K562 (cell line): ENCODE results near the gene GORASP2. TPM values are rescaled to one million over a fixed set of nuclear protein-coding genes. Genes with fewer than 3 reads are reported as not detected.

ENCODE experiments used
- ATAC-seq: fragments of 200-7000 bp; cut with Tn5 transposase; 3 replicates; pipeline ENCODE4 v1.9.1; 2020; ENCODE audit warnings: moderate library complexity
- BruUV-seq: library from RNA; stranded (reverse); fragments of 400-500 nt; replicated peaks from 2 replicates; lab custom pipeline; 2021; lab: Mats Ljungman, UMichigan
- CTCF ChIA-PET: fragments of 300-600 bp; formaldehyde crosslinking; extraction: SDS; loops from one replicate; lab custom pipeline; 2021; ENCODE audit warnings: low intra/inter-chr PET ratio; lab: Yijun Ruan, JAX
- POLR2A ChIA-PET: fragments of 300-600, 350-650 bp; sonication (Branson Sonifier 250); formaldehyde crosslinking; extraction: SDS; loops from one replicate; lab custom pipeline; 2021; ENCODE audit warnings: antibody characterized with exemption, inconsistent platforms; lab: Yijun Ruan, JAX
- DNase-seq, 4 experiments: peaks; one replicate each; pipeline versions ENCODE4 v3.0.0 to v3.0.0-alpha.2; 2011 to 2018; ENCODE audit warnings: low spot score in 3 of 4, mixed read lengths in 3 of 4; ENCODE audit errors: extremely low read depth in 1 of 4
- FAIRE-seq: peaks from 2 replicates; lab custom pipeline; 2011; peaks lifted over from hg19 to GRCh38; lab: Jason Lieb, UNC
- H2AFZ ChIP-seq: 2 replicates; pipeline ENCODE4 v1.6.0; 2011; ENCODE audit warnings: low read depth, low read length, control low read depth, inconsistent platforms
- H3K27ac ChIP-seq: fragments of 200-600 bp; 3 replicates; pipeline ENCODE4 v1.8.0; 2011; ENCODE audit warnings: low read depth, mild to moderate bottlenecking, control low read depth, inconsistent platforms, low read length, moderate library complexity, mixed read lengths; ENCODE audit errors: extremely low read depth
- H3K27me3 ChIP-seq, 2 experiments: fragments of 300-600 bp in 1 of 2; 2 replicates in 1 of 2; 3 replicates in 1 of 2; pipeline versions ENCODE4 v1.6.0 to v1.8.0; 2011; ENCODE audit warnings: inconsistent platforms in 2 of 2, low read length in 2 of 2, mild to moderate bottlenecking in 1 of 2, mixed read lengths in 1 of 2, moderate library complexity in 1 of 2; ENCODE audit not compliant: control insufficient read depth in 2 of 2, insufficient read depth in 2 of 2
- H3K36me3 ChIP-seq: fragments of 300-600 bp; 3 replicates; pipeline ENCODE4 v1.8.0; 2011; ENCODE audit warnings: mild to moderate bottlenecking, low read length, inconsistent platforms; ENCODE audit not compliant: control insufficient read depth, insufficient read depth
- H3K4me1 ChIP-seq, 2 experiments: fragments of 200-600 bp in 1 of 2; replicated peaks in 1 of 2; 2 replicates in 1 of 2; 3 replicates in 1 of 2; pipeline versions ENCODE4 v1.5.1 to v1.8.0; 2011; ENCODE audit warnings: inconsistent platforms in 2 of 2, low read length in 2 of 2, mild to moderate bottlenecking in 1 of 2, mixed read lengths in 1 of 2, moderate library complexity in 1 of 2; ENCODE audit not compliant: control insufficient read depth in 2 of 2, insufficient read depth in 2 of 2
- H3K4me2 ChIP-seq: 2 replicates; pipeline ENCODE4 v1.6.1; 2011; ENCODE audit warnings: low read length, control low read depth, inconsistent platforms, mixed read lengths; ENCODE audit not compliant: insufficient read depth
- H3K4me3 ChIP-seq: fragments of 200-600 bp; sonication (generic), shearing (Covaris generic); 2 replicates; pipeline ENCODE4 v1.5.1; 2016; ENCODE audit warnings: control low read depth, inconsistent platforms
- H3K79me2 ChIP-seq: fragments of 200-600 bp; 3 replicates; pipeline ENCODE4 v1.8.0; 2011; ENCODE audit warnings: low read length, inconsistent platforms; ENCODE audit not compliant: control insufficient read depth, insufficient read depth
- H3K9ac ChIP-seq, 2 experiments: 2 replicates each; pipeline versions ENCODE4 v1.6.0 to v1.6.1; 2011; ENCODE audit warnings: low read depth in 2 of 2, low read length in 2 of 2, control low read depth in 1 of 2, inconsistent platforms in 1 of 2, mild to moderate bottlenecking in 1 of 2, mixed read lengths in 1 of 2; ENCODE audit not compliant: insufficient read depth in 1 of 2
- H3K9me1 ChIP-seq: one replicate; pipeline ENCODE4 v1.6.0; 2011; ENCODE audit warnings: inconsistent platforms, mild to moderate bottlenecking, low read length, moderate library complexity; ENCODE audit not compliant: control insufficient read depth, insufficient read depth
- H3K9me3 ChIP-seq: replicated peaks from 2 replicates; pipeline ENCODE4 v1.5.1; 2011; ENCODE audit warnings: low read depth, low read length, inconsistent platforms; ENCODE audit not compliant: control insufficient read depth, insufficient read depth
- H4K20me1 ChIP-seq: replicated peaks from 2 replicates; pipeline ENCODE4 v1.6.1; 2011; ENCODE audit warnings: low read length, inconsistent platforms, mixed read lengths; ENCODE audit not compliant: control insufficient read depth, insufficient read depth
- C11orf30 ChIP-seq: fragments of 450-650 bp; IDR thresholded peaks from 2 replicates; pipeline ENCODE4 v1.6.1; 2016; ENCODE audit warnings: low read depth, mild to moderate bottlenecking
- ELF1 ChIP-seq: fragments of 200-800 bp; sonication (Bioruptor generic); IDR thresholded peaks from 2 replicates; pipeline ENCODE4 v1.6.1; 2016; ENCODE audit warnings: missing genetic modification characterization, missing compliant biosample characterization
- PHF21A ChIP-seq: fragments of 450-650 bp; IDR thresholded peaks from 2 replicates; pipeline ENCODE4 v1.6.1; 2017; ENCODE audit warnings: low read depth, borderline replicate concordance
- PYGO2 ChIP-seq: fragments of 450-650 bp; IDR thresholded peaks from 2 replicates; pipeline ENCODE4 v1.6.1; 2016; ENCODE audit warnings: mild to moderate bottlenecking, missing genetic modification characterization, moderate library complexity, missing compliant biosample characterization
- ZBTB7A ChIP-seq: IDR thresholded peaks from 2 replicates; pipeline ENCODE4 v1.6.1; 2011; ENCODE audit warnings: low read depth, mild to moderate bottlenecking, low read length, moderate library complexity, borderline replicate concordance; ENCODE audit not compliant: control insufficient read depth
- ZNF217 ChIP-seq: sonication (generic); formaldehyde crosslinking; IDR thresholded peaks from 2 replicates; pipeline ENCODE4 v1.8.0; 2022; ENCODE audit warnings: mild to moderate bottlenecking, missing genetic modification reagents
- WGBS: fragments of 100-300 bp; shearing (Covaris generic); methylation state at CpG from one replicate; pipeline ENCODE4 v1.1.6; 2016; ENCODE audit warnings: low coverage, mixed read lengths; ENCODE audit not compliant: insufficient coverage; ENCODE audit errors: missing lambda C conversion rate; 5-methylcytosine and 5-hydroxymethylcytosine counted together
- in situ Hi-C: fragments of 300-500 bp; cut with MboI; formaldehyde crosslinking; loops from 4 replicates; pipeline ENCODE4 v1.15.0; 2018; ENCODE audit warnings: inconsistent platforms, mixed read lengths
- intact Hi-C: fragments of 100-400 bp; cut with micrococcal nuclease; formaldehyde crosslinking; loops from 2 replicates; pipeline ENCODE4 v1.14.2; 2022
- polyA plus RNA-seq, 8 experiments: library from polyadenylated mRNA; depleted of rRNA in 4 of 8; stranded (reverse) in 5 of 8; unstranded in 3 of 8; fragments of >200 nt; fragmentation: Nextera tagmentation in 2 of 8; fragmentation: Illumina TruSeq in 1 of 8; extraction: Ambion mirVana in 2 of 8; extraction: Trizol in 1 of 8; gene quantifications; 2 replicates each; pipeline versions ENCODE4 v1.2.1 to v1.2.3, GENCODE V29; 2011 to 2014; ENCODE audit warnings: inconsistent platforms in 1 of 8, missing spikeins in 1 of 8
- total RNA-seq, 7 experiments: library from RNA; depleted of rRNA in 6 of 7; stranded (reverse); fragments of >200 nt in 6 of 7; fragmentation: Illumina TruSeq in 2 of 7; extraction: Trizol in 2 of 7; gene quantifications; 2 replicates each; pipeline versions ENCODE4 v1.2.1 to v1.2.3, GENCODE V29; 2011 to 2021; ENCODE audit warnings: low replicate concordance in 1 of 7
- TF ChIP-seq, protein P1 (sequence below): fragments of 450-650 bp; formaldehyde crosslinking; IDR thresholded peaks from 2 replicates; pipeline ENCODE4 v1.4.0; 2020; ENCODE audit warnings: mild to moderate bottlenecking
- TF ChIP-seq, protein P2 (sequence below): fragments of 250-450 bp; sonication (Bioruptor Pico); IDR thresholded peaks from 2 replicates; pipeline ENCODE4 v1.5.0; 2020; ENCODE audit warnings: mild to moderate bottlenecking, borderline replicate concordance
- TF ChIP-seq, protein P3 (sequence below): fragments of 250-450 bp; sonication (Bioruptor Pico); IDR thresholded peaks from 2 replicates; pipeline ENCODE4 v1.5.1; 2021; ENCODE audit warnings: mild to moderate bottlenecking
- TF ChIP-seq, protein P4 (sequence below): fragments of 450-650 bp; formaldehyde crosslinking; IDR thresholded peaks from 2 replicates; pipeline ENCODE4 v1.4.0; 2022; ENCODE audit warnings: missing genetic modification characterization
- TF ChIP-seq, protein P5 (sequence below): fragments of 450-650 bp; IDR thresholded peaks from 2 replicates; pipeline ENCODE4 v1.6.1; 2017; ENCODE audit warnings: antibody characterized with exemption

Gene GORASP2
- total and polyA plus RNA-seq, 9 of the 15 experiments (the other 6 are each of a cell fraction or from before 2014, with no cell fraction given), result 27.4 to 180 (median 59.6) TPM

DNA sequence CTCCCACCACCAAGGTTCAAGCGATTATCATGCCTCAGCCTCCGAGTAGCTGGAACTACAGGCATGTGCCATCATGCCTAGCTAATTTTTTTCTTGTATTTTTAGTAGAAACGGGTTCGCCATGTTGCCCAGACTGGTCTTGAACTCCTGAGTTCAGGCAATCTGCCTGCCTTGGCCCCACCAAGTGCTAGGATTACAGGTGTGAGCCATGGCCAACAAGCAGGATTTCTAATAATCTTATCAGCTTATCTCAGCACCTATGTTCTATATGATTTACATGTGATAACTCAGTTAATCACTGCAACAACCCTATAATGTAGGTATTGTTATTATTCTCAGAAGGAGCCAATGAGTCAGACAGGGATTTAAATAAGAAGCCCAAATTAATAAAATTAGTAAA is 80.3 kb downstream of the GORASP2 start:
- ATAC-seq, result no peak
- Histone ChIP-seq H3K9me3 (no peaks in the 10 kb centered on the region), H3K4me3 (no peak overlapping the region), H3K27me3 (no peaks in the 10 kb centered on the region), H3K4me2 (no peak overlapping the region), H3K9me1 (no peaks in the 10 kb centered on the region), H3K9ac (no peak overlapping the region; a peak in 1 of 4 replicates), H3K4me1 (peaks cover 6 to 13% of the 10 kb centered on the region in 2 experiments; a peak in 4 of 5 replicates), H3K79me2 (no peaks in the 10 kb centered on the region), H2AFZ (no peak overlapping the region), H3K27ac (no peak overlapping the region), H3K36me3 (peaks cover 89% of the 10 kb centered on the region), H4K20me1 (no peaks in the 10 kb centered on the region)
- no TSS peak for BruUV-seq
- POLR2A ChIA-PET, result interaction anchor here (1.0 kb wide), 1 partner anchor 79 kb away, joined by 3 read pairs; no protein-coding TSS in a partner anchor
- in situ Hi-C loops, result no loop called here
- no peak for DNase-seq
- WGBS, result 58% methylated on average over 4 of the region's 4 CpGs
- FAIRE-seq, result no peak
- TF ChIP-seq, protein P1, sequence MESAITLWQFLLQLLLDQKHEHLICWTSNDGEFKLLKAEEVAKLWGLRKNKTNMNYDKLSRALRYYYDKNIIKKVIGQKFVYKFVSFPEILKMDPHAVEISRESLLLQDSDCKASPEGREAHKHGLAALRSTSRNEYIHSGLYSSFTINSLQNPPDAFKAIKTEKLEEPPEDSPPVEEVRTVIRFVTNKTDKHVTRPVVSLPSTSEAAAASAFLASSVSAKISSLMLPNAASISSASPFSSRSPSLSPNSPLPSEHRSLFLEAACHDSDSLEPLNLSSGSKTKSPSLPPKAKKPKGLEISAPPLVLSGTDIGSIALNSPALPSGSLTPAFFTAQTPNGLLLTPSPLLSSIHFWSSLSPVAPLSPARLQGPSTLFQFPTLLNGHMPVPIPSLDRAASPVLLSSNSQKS (CRISPR knock-in tag), result no peak
- TF ChIP-seq, protein P2, sequence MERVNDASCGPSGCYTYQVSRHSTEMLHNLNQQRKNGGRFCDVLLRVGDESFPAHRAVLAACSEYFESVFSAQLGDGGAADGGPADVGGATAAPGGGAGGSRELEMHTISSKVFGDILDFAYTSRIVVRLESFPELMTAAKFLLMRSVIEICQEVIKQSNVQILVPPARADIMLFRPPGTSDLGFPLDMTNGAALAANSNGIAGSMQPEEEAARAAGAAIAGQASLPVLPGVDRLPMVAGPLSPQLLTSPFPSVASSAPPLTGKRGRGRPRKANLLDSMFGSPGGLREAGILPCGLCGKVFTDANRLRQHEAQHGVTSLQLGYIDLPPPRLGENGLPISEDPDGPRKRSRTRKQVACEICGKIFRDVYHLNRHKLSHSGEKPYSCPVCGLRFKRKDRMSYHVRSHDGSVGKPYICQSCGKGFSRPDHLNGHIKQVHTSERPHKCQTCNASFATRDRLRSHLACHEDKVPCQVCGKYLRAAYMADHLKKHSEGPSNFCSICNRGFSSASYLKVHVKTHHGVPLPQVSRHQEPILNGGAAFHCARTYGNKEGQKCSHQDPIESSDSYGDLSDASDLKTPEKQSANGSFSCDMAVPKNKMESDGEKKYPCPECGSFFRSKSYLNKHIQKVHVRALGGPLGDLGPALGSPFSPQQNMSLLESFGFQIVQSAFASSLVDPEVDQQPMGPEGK (CRISPR knock-in tag), result no peak
- TF ChIP-seq, protein P3, sequence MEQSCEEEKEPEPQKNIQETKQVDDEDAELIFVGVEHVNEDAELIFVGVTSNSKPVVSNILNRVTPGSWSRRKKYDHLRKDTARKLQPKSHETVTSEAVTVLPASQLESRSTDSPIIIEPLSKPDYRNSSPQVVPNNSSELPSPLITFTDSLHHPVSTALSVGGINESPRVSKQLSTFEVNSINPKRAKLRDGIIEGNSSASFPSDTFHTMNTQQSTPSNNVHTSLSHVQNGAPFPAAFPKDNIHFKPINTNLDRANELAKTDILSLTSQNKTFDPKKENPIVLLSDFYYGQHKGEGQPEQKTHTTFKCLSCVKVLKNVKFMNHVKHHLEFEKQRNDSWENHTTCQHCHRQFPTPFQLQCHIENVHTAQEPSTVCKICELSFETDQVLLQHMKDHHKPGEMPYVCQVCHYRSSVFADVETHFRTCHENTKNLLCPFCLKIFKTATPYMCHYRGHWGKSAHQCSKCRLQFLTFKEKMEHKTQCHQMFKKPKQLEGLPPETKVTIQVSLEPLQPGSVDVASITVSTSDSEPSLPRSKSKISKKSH (CRISPR knock-in tag), result no peak
- TF ChIP-seq PYGO2 (tag), result no peak
- TF ChIP-seq ZNF217, result no peak
- no peak for TF ChIP-seq PHF21A
- TF ChIP-seq ZBTB7A, result no peak
- no peak for TF ChIP-seq ELF1 (tag)
- TF ChIP-seq, protein P4, sequence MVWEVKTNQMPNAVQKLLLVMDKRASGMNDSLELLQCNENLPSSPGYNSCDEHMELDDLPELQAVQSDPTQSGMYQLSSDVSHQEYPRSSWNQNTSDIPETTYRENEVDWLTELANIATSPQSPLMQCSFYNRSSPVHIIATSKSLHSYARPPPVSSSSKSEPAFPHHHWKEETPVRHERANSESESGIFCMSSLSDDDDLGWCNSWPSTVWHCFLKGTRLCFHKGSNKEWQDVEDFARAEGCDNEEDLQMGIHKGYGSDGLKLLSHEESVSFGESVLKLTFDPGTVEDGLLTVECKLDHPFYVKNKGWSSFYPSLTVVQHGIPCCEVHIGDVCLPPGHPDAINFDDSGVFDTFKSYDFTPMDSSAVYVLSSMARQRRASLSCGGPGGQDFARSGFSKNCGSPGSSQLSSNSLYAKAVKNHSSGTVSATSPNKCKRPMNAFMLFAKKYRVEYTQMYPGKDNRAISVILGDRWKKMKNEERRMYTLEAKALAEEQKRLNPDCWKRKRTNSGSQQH (CRISPR knock-in tag), result no peak
- no peak for TF ChIP-seq C11orf30
- TF ChIP-seq, protein P5, sequence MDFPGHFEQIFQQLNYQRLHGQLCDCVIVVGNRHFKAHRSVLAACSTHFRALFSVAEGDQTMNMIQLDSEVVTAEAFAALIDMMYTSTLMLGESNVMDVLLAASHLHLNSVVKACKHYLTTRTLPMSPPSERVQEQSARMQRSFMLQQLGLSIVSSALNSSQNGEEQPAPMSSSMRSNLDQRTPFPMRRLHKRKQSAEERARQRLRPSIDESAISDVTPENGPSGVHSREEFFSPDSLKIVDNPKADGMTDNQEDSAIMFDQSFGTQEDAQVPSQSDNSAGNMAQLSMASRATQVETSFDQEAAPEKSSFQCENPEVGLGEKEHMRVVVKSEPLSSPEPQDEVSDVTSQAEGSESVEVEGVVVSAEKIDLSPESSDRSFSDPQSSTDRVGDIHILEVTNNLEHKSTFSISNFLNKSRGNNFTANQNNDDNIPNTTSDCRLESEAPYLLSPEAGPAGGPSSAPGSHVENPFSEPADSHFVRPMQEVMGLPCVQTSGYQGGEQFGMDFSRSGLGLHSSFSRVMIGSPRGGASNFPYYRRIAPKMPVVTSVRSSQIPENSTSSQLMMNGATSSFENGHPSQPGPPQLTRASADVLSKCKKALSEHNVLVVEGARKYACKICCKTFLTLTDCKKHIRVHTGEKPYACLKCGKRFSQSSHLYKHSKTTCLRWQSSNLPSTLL, result no peak
- intact Hi-C loops, result no loop called here
- CTCF ChIA-PET, result no interaction called here
